ENCODE data around the gene ROPN1L.

DNA sequence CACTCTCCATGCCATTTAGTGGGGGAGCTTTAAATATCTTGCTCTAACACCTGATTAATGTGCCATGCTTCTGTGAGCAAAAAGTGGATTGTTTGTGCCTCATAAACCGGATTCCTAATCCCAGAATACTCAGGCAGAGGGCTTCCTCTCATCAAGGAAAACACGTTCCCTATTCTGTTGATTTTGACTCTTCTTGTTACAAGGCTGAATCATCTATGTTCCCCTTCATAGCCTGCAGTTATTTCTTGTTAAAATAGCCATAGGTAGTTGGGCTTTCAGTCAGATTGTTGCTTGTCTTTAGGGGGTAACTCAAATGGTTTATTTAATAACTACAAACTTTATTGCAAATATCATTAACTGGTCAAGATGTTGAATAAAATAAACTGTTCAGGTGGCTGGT is 26.6 kb downstream of the ROPN1L start:
- TF ChIP-seq POLR2AphosphoS5 (IDR thresholded peaks at IDR 0.05; ENCODE audit: low read depth, low read length) (no peak), CBX3 (IDR thresholded peaks at IDR 0.05; ENCODE audit: low read depth) (no peak), CEBPB (IDR thresholded peaks at IDR 0.05; ENCODE audit: low read depth) (no peak), EZH2 (IDR thresholded peaks at IDR 0.05) (no peak), RAD21 (IDR thresholded peaks at IDR 0.05; ENCODE audit: low read depth) (no peak), POLR2A (IDR thresholded peaks at IDR 0.05; ENCODE audit: borderline replicate concordance, extremely low read depth, insufficient read depth, insufficient read length) (no peak), CTCF (IDR thresholded peaks at IDR 0.05 in 2 of 3, conservative IDR thresholded peaks at IDR 0.05 in 1 of 3; ENCODE audit: borderline replicate concordance in 1 of 3, insufficient read depth in 1 of 3, low read depth in 2 of 3, low read length in 2 of 3) (no peak), REST (IDR thresholded peaks at IDR 0.05; ENCODE audit: low read depth) (no peak), SIN3A (IDR thresholded peaks at IDR 0.05; ENCODE audit: low read depth) (no peak), SRF (IDR thresholded peaks at IDR 0.05; ENCODE audit: low read depth) (no peak), TCF7L2 (IDR thresholded peaks at IDR 0.05; ENCODE audit: borderline replicate concordance, extremely low read depth, insufficient read depth, insufficient read length) (no peak), JUND (IDR thresholded peaks at IDR 0.05) (no peak), YY1 (IDR thresholded peaks at IDR 0.05; ENCODE audit: extremely low read depth, insufficient replicate concordance, low read depth, low read length) (no peak)
- TF ChIP-seq, protein P1, sequence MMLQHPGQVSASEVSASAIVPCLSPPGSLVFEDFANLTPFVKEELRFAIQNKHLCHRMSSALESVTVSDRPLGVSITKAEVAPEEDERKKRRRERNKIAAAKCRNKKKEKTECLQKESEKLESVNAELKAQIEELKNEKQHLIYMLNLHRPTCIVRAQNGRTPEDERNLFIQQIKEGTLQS (IDR thresholded peaks at IDR 0.05), result no peak

Measured in HCT116 (cell line).